ENCODE measurements around the gene SLC4A5. TPM values are rescaled to one million over a fixed set of nuclear protein-coding genes. Genes with fewer than 3 reads are reported as not detected.

Gene SLC4A5
- 1 to 10 TPM in 7 of 8 experiments, under 1 TPM in 1; 0.25 to 5.9 (median 2.8) TPM for total RNA-seq

- Histone ChIP-seq H3K4me1 (replicated peaks in 1 of 2) (no peaks in the 10 kb centered on the region), H3K27ac (no peak within 1 kb of the TSS), H3K4me3 (no peak within 1 kb of the TSS)
- 0 to 100% (median 59%) methylated on average over 1 to 2 of the region's 2 CpGs; no CpG with 5 or more reads in 1 of the 10 experiments for WGBS, 10 experiments
- in situ Hi-C loops (cut with MboI; ENCODE audit: low pct_unique_long_range_greater_than_20kb in 2 of 9, low sequenced_read_pairs in 9 of 9, unreplicated experiment in 9 of 9): no loop called here
- no peak for ATAC-seq (replicated peaks in 6 of 8)
Observed at GRCh38 chr2:74343316-74343715, at the start of gene SLC4A5. SLC4A5 (minus strand) TSS chr2:74343416; CDS start chr2:74315023, 28,393 bp downstream.

DNA sequence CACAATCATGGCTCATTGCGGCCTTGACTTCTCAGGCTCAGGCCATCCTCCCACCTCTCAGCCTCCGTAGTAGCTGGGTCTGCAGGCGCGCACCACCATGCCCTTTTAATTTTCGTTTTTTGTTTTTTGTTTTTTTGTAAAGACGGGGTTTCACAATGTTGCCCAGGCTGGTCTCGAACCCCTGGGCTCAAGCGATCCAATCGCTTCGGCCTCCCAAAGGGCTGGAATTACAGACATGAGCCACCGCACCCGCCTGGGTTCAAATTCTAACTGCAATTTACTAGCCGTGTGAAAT lies 49.2 kb upstream of the SLC4A5 start:
- WGBS, 10 experiments: 20 to 100% (median 71%) methylated on average over 1 to 13 of the region's 13 CpGs; no CpG with 5 or more reads in 1 of the 10 experiments
- H3K27ac ChIP-seq: no peak overlapping the region
- in situ Hi-C loops (cut with MboI; ENCODE audit: low pct_unique_long_range_greater_than_20kb in 2 of 9, low sequenced_read_pairs in 9 of 9, unreplicated experiment in 9 of 9): no loop called here

DNA sequence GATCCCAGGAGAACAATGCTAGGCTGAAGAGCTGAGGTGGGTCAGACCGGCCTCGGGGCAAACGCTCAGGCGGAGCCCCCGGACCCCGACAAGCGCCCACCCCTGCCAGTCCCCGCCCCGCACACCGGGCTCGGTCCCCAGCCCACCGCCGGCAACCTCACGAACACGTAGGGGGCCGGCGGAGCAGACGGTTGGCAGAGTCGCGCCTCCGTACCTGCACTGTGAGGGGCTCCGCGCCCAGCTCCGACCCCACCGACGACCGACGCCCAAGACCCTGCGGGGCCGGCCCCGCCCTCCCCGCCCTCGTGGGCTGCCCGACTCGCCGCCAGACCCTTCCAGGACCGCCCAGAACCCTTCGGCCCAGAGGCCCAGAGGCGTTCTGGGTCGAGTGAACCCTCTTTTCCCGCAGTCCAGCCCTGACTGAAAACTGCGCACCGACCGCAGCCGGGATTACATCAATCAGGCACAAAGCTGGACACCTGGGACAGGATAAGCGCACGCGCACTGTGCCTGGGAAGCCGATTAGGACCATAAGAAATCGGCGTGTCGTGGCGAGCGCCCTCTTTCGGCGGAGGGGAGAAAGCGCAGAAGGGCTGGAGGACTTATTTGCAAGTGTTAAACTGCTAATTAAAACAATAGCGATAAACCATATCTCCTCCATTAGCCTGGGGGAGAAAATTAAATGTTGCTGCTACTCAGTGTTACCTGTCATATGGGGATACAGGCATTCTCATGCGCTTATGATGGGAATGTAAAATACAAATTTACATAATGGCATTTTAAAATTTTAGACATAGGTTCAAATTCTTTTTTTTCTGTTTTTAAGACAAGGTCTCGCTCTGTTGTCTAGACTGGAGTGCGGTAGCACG lies 48.6 kb upstream of the SLC4A5 start:
- H3K4me3 ChIP-seq: peak overlapping the region; percentile 81 to 99 (median 93)
- H3K27ac ChIP-seq: peak overlapping the region; percentile 94 to 98
- WGBS, 10 experiments: 0 to 42% (median 7%) methylated on average over 2 to 14 of the region's 62 CpGs; no CpG with 5 or more reads in 1 of the 10 experiments
- in situ Hi-C loops (cut with MboI; ENCODE audit: low pct_unique_long_range_greater_than_20kb in 2 of 9, low sequenced_read_pairs in 9 of 9, unreplicated experiment in 9 of 9): no loop called here
- H3K4me1 ChIP-seq (replicated peaks in 1 of 2): peaks cover 3 to 28% of the 10 kb centered on the region in 2 donors
- ATAC-seq (replicated peaks in 6 of 8): peak; percentile 80 to 87 (median 83)

More for the DNA sequence above, 49.2 kb upstream of the SLC4A5 start:
- no peak for ATAC-seq (replicated peaks in 6 of 8)
- Histone ChIP-seq H3K4me1 (replicated peaks in 1 of 2) (peaks cover 3 to 27% of the 10 kb centered on the region in 2 donors), H3K4me3 (no peak overlapping the region)

GRCh38 chr2:74391209-74391579 lies 48.0 kb upstream of the SLC4A5 start:
- Histone ChIP-seq H3K4me1 (replicated peaks in 1 of 2) (peaks cover 3 to 34% of the 10 kb centered on the region in 2 donors), H3K4me3 (peak overlapping the region; percentile 81 to 99 (median 93)), H3K27ac (peak overlapping the region; percentile 94 to 98)
- 0 to 2% (median 0%) methylated on average over 1 to 6 of the region's 11 CpGs; no CpG with 5 or more reads in 3 of the 10 experiments for WGBS, 10 experiments
- in situ Hi-C loops (cut with MboI; ENCODE audit: low pct_unique_long_range_greater_than_20kb in 2 of 9, low sequenced_read_pairs in 9 of 9, unreplicated experiment in 9 of 9): no loop called here
- ATAC-seq (replicated peaks in 6 of 8): peak in 3 of 8 experiments; percentile 42 to 64 (median 48)

DNA sequence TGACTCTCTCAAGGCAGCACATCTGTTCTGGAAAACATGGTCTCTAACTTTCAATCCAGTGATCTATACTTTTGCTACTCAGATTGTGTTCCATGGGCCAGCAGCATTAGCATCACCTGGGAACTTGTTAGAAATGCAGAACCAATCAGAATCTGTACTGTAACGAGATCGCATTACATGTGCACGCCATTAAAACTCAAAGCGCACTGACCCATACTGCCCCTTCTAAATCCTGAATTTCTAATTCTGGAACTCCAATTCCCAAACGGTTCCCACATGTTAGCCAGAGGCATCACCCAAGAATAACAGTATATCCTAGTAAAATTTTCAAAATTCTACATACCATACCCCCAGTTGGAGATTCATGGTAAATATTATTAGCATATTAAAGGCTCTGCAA lies 47.4 kb upstream of the SLC4A5 start:
- H3K27ac ChIP-seq: no peak overlapping the region
- WGBS, 10 experiments: 0 to 59% (median 20%) methylated on average over 1 to 5 of the region's 5 CpGs; no CpG with 5 or more reads in 4 of the 10 experiments
- peaks cover 7 to 40% of the 10 kb centered on the region in 2 donors for H3K4me1 ChIP-seq (replicated peaks in 1 of 2)
- peak overlapping the region; percentile 81 to 99 (median 93) for H3K4me3 ChIP-seq
- ATAC-seq (replicated peaks in 6 of 8): peak in 1 of 8 experiments; percentile 54
- in situ Hi-C loops (cut with MboI; ENCODE audit: low pct_unique_long_range_greater_than_20kb in 2 of 9, low sequenced_read_pairs in 9 of 9, unreplicated experiment in 9 of 9): no loop called here

- no peak overlapping the region for H3K4me3 ChIP-seq
- ATAC-seq (replicated peaks in 6 of 8): peak in 1 of 8 experiments; percentile 13
- H3K27ac ChIP-seq: no peak overlapping the region
- WGBS, 10 experiments: 43 to 100% (median 100%) methylated on average over 1 of the region's 1 CpG; no CpG with 5 or more reads in 3 of the 10 experiments
- in situ Hi-C loops (cut with MboI; ENCODE audit: low pct_unique_long_range_greater_than_20kb in 2 of 9, low sequenced_read_pairs in 9 of 9, unreplicated experiment in 9 of 9): no loop called here
- H3K4me1 ChIP-seq (replicated peaks in 1 of 2): peaks cover 16 to 40% of the 10 kb centered on the region in 2 donors
Observed at GRCh38 chr2:74387346-74387745, 44.1 kb upstream of the SLC4A5 start.

- Histone ChIP-seq H3K27ac (peak overlapping the region; percentile 67 to 79), H3K4me3 (peak overlapping the region; percentile 38 to 43 (median 43)), H3K4me1 (replicated peaks in 1 of 2) (peaks cover 16 to 39% of the 10 kb centered on the region in 2 donors)
- ATAC-seq (replicated peaks in 6 of 8): peak in 6 of 8 experiments; percentile 33 to 92 (median 86)
- in situ Hi-C loops (cut with MboI; ENCODE audit: low pct_unique_long_range_greater_than_20kb in 2 of 9, low sequenced_read_pairs in 9 of 9, unreplicated experiment in 9 of 9): no loop called here
- WGBS, 10 experiments: 42 to 89% (median 67%) methylated on average over 1 to 7 of the region's 8 CpGs; no CpG with 5 or more reads in 1 of the 10 experiments
Observed at GRCh38 chr2:74385396-74385795, 42.2 kb upstream of the SLC4A5 start.

GRCh38 chr2:74384051-74384450 lies 40.8 kb upstream of the SLC4A5 start:
- Histone ChIP-seq H3K27ac (no peak overlapping the region), H3K4me3 (no peak overlapping the region), H3K4me1 (replicated peaks in 1 of 2) (peaks cover 23 to 36% of the 10 kb centered on the region in 2 donors)
- 17 to 100% (median 81%) methylated on average over 1 to 3 of the region's 3 CpGs; no CpG with 5 or more reads in 2 of the 10 experiments for WGBS, 10 experiments
- in situ Hi-C loops (cut with MboI; ENCODE audit: low pct_unique_long_range_greater_than_20kb in 2 of 9, low sequenced_read_pairs in 9 of 9, unreplicated experiment in 9 of 9): no loop called here
- ATAC-seq (replicated peaks in 6 of 8): no peak

GRCh38 chr2:74383254-74383653 lies 40.0 kb upstream of the SLC4A5 start:
- no peak overlapping the region for H3K4me3 ChIP-seq
- in situ Hi-C loops (cut with MboI; ENCODE audit: low pct_unique_long_range_greater_than_20kb in 2 of 9, low sequenced_read_pairs in 9 of 9, unreplicated experiment in 9 of 9): no loop called here
- peak in 3 of 8 experiments; percentile 26 to 52 (median 40) for ATAC-seq (replicated peaks in 6 of 8)
- peaks cover 25 to 37% of the 10 kb centered on the region in 2 donors for H3K4me1 ChIP-seq (replicated peaks in 1 of 2)
- no peak overlapping the region for H3K27ac ChIP-seq
- WGBS, 10 experiments: 0 to 100% (median 72%) methylated on average over 1 of the region's 1 CpG; no CpG with 5 or more reads in 2 of the 10 experiments

- Histone ChIP-seq H3K27ac (no peak overlapping the region), H3K4me3 (no peak overlapping the region), H3K4me1 (replicated peaks in 1 of 2) (peaks cover 25 to 36% of the 10 kb centered on the region in 2 donors)
- no peak for ATAC-seq (replicated peaks in 6 of 8)
- WGBS, 10 experiments: 83 to 100% (median 95%) methylated on average over 1 to 3 of the region's 3 CpGs; no CpG with 5 or more reads in 1 of the 10 experiments
- in situ Hi-C loops (cut with MboI; ENCODE audit: low pct_unique_long_range_greater_than_20kb in 2 of 9, low sequenced_read_pairs in 9 of 9, unreplicated experiment in 9 of 9): no loop called here
Observed at GRCh38 chr2:74381751-74382150, 38.5 kb upstream of the SLC4A5 start.

DNA sequence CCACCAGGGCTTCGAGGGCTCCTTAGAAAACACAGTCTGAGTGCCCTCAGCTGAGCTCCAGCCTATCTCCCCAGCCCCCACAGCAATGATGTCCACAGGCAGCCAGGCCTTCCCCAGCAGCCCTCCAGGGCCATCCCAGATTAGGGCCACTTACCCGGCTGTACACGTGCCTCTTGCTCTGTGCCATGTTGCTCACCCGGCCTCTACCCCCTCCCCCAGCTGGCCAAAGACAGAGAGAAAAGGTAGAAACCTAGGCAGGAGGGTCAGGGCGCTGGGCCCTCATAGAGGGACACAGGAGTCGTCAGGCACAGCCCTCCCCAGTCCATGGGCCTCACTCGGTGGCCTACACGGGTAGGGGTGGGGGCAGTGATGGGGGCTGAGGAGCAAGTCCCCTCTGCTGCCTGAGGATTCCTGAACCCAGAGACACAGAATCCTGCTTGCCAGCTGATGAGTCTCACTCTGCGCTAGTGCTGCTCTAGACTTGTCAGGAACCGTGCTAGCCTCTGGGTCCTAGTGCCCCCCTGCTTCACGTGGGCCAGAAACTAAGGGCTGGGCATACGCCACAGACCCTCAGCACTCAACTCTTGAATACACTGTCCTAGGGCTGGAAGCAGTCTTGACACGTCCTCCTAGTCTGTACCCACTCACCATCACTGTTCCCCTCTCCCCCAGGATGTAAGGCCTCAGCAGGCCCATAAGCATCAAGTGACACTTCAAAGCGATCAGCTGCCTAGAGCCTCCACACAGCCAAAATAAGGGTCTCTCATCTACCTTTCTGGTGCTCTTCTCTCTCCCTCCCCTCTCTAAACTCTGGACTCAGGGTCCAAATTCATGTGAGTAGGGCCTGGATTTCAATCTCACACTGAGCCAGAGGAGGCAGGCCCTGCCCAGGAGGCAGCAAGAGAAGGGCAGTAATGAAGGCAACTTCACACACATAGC lies 36.9 kb upstream of the SLC4A5 start, which contains the start of gene DCTN1:
TSS of gene DCTN1 (minus strand) at position 461 of the 939 bp plus-strand sequence. CDS start at position 187, 274 bp downstream.
- ATAC-seq (replicated peaks in 6 of 8): peak; percentile 90 to 96 (median 96)
- peak within 1 kb of the TSS; percentile 60 to 66 for H3K27ac ChIP-seq
- WGBS, 10 experiments: 10 to 100% (median 90%) methylated on average over 1 to 5 of the region's 14 CpGs; no CpG with 5 or more reads in 4 of the 10 experiments
- in situ Hi-C loops (cut with MboI; ENCODE audit: low pct_unique_long_range_greater_than_20kb in 2 of 9, low sequenced_read_pairs in 9 of 9, unreplicated experiment in 9 of 9): no loop called here
- H3K4me1 ChIP-seq (replicated peaks in 1 of 2): peaks cover 17 to 21% of the 10 kb centered on the region in 2 donors
- H3K4me3 ChIP-seq: peak within 1 kb of the TSS; percentile 41 to 51 (median 44)

- peaks cover 21 to 23% of the 10 kb centered on the region in 2 donors for H3K4me1 ChIP-seq (replicated peaks in 1 of 2)
- no peak overlapping the region for H3K4me3 ChIP-seq
- H3K27ac ChIP-seq: no peak overlapping the region
- ATAC-seq (replicated peaks in 6 of 8): no peak
- in situ Hi-C loops (cut with MboI; ENCODE audit: low pct_unique_long_range_greater_than_20kb in 2 of 9, low sequenced_read_pairs in 9 of 9, unreplicated experiment in 9 of 9): no loop called here
- WGBS, 10 experiments: 60 to 100% (median 93%) methylated on average over 2 to 8 of the region's 10 CpGs; no CpG with 5 or more reads in 3 of the 10 experiments
Observed at GRCh38 chr2:74378007-74378406, 34.8 kb upstream of the SLC4A5 start.
